Liver (tissue), 3 donors: ENCODE measurements around the gene ACVR1.

ENCODE experiments used
- EGR1 ChIP-seq, 2 donors: IDR thresholded peaks; 2 replicates each; pipeline ENCODE4 v1.6.1; 2016 to 2018; ENCODE audit warnings: antibody characterized with exemption in 2 of 2, low read depth in 2 of 2
- HNF4G ChIP-seq: IDR thresholded peaks from 2 replicates; pipeline ENCODE4 v1.6.1; 2016; ENCODE audit warnings: antibody characterized with exemption
- JUND ChIP-seq, 2 donors: IDR thresholded peaks; 2 replicates each; pipeline ENCODE4 v1.6.1; 2016; ENCODE audit warnings: antibody characterized with exemption in 2 of 2
- TF ChIP-seq, protein P1 (sequence below): fragments of 150-350 bp; IDR thresholded peaks from 2 replicates; pipeline ENCODE4 v1.5.1; 2017; ENCODE audit warnings: improper control_type of control experiment, low read depth, low read length; ENCODE audit not compliant: missing input control
- TF ChIP-seq, protein P2 (sequence below): IDR thresholded peaks from 2 replicates; pipeline ENCODE4 v1.6.1; 2016; ENCODE audit warnings: antibody characterized with exemption
- TF ChIP-seq, protein P3 (sequence below): IDR thresholded peaks from 2 replicates; pipeline ENCODE4 v1.6.1; 2016; ENCODE audit warnings: antibody characterized with exemption, mild to moderate bottlenecking
- donor health status: healthy.
- donor health status: healthy.

DNA sequence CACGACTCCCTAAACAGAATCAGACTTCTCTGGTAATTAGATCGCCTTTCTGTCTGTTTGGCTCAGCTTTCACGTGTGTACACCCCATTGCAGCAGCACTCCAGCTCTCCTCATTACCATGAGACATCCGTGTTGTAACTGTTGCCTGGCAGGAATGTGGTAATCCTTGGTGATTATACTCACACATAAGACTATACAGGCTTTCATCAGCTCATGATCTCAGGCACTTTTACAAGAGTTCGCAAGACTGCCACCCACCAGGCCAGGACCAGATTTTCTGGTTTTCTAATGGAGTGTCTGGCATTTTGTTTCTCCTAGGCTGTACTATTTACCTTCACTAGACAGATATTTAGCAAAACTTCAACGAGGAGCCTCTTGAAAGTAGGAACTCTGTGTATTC lies 50.2 kb downstream of the ACVR1 start:
- TF ChIP-seq, protein P1, sequence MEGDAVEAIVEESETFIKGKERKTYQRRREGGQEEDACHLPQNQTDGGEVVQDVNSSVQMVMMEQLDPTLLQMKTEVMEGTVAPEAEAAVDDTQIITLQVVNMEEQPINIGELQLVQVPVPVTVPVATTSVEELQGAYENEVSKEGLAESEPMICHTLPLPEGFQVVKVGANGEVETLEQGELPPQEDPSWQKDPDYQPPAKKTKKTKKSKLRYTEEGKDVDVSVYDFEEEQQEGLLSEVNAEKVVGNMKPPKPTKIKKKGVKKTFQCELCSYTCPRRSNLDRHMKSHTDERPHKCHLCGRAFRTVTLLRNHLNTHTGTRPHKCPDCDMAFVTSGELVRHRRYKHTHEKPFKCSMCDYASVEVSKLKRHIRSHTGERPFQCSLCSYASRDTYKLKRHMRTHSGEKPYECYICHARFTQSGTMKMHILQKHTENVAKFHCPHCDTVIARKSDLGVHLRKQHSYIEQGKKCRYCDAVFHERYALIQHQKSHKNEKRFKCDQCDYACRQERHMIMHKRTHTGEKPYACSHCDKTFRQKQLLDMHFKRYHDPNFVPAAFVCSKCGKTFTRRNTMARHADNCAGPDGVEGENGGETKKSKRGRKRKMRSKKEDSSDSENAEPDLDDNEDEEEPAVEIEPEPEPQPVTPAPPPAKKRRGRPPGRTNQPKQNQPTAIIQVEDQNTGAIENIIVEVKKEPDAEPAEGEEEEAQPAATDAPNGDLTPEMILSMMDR = no peak
- TF ChIP-seq, protein P2, sequence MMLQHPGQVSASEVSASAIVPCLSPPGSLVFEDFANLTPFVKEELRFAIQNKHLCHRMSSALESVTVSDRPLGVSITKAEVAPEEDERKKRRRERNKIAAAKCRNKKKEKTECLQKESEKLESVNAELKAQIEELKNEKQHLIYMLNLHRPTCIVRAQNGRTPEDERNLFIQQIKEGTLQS = no peak
- no peak for TF ChIP-seq EGR1 (IDR thresholded peaks at IDR 0.05; ENCODE audit: low read depth in 2 of 2)
- TF ChIP-seq, protein P3, sequence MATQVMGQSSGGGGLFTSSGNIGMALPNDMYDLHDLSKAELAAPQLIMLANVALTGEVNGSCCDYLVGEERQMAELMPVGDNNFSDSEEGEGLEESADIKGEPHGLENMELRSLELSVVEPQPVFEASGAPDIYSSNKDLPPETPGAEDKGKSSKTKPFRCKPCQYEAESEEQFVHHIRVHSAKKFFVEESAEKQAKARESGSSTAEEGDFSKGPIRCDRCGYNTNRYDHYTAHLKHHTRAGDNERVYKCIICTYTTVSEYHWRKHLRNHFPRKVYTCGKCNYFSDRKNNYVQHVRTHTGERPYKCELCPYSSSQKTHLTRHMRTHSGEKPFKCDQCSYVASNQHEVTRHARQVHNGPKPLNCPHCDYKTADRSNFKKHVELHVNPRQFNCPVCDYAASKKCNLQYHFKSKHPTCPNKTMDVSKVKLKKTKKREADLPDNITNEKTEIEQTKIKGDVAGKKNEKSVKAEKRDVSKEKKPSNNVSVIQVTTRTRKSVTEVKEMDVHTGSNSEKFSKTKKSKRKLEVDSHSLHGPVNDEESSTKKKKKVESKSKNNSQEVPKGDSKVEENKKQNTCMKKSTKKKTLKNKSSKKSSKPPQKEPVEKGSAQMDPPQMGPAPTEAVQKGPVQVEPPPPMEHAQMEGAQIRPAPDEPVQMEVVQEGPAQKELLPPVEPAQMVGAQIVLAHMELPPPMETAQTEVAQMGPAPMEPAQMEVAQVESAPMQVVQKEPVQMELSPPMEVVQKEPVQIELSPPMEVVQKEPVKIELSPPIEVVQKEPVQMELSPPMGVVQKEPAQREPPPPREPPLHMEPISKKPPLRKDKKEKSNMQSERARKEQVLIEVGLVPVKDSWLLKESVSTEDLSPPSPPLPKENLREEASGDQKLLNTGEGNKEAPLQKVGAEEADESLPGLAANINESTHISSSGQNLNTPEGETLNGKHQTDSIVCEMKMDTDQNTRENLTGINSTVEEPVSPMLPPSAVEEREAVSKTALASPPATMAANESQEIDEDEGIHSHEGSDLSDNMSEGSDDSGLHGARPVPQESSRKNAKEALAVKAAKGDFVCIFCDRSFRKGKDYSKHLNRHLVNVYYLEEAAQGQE = no peak
- TF ChIP-seq JUND (IDR thresholded peaks at IDR 0.05) = no peak
- TF ChIP-seq HNF4G = no peak
